Measurements from ENCODE around the gene TBC1D9B.
"Not testable (repeated sequence)": the region's sequence is repeated elsewhere in the genome, so short reads cannot be mapped to it uniquely, and the experiment has no call there.

Gene TBC1D9B

DNA sequence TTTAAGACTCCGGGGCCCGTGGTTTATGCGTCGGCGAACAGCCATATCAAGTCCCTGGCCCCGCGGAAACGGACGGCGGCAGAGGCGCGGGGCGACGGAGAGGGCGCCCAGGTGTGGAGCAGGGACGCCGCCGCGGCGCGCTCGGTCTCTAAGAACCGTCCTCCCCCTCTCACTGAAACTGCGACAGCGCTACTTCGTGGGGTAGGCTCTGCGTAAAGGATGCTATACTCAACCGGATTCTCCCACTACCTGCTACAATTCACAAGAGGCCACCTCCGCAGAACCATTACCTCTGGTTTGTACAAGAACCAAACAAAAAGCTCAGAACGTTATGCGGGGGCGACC is 49.5 kb downstream of the TBC1D9B start:
- Mint-ChIP-seq H3K4me1 (peaks cover 24% of the 10 kb centered on the region), H3K4me3 (peak overlapping the region; percentile 95 to 98), H3K27me3 (no peaks in the 10 kb centered on the region), H3K9me3 (no peaks in the 10 kb centered on the region), H3K27ac (peak overlapping the region; percentile 95)
- ATAC-seq: peak; percentile 81
- no peak for DNase-seq

DNA sequence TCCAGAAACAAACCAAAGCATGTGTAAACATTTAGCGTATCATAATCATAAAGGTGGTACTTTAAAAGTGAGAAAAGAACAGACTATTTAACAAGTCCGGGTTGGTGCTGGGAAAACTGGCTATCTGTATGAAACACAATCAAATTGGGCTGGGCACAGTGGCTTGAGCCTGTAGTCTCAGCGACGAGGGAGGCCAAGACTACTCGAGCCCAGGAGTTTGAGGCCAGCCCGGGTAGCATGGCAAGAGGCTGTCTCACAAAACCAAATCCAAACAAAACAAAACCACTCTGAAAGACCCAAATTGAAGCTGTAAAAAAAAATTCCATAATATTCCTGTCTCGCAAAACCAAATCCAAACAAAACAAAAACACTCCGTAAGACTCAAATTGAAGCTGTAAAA is 53.3 kb downstream of the TBC1D9B start:
- H3K4me1 Mint-ChIP-seq: peaks cover 11% of the 10 kb centered on the region
- no peaks in the 10 kb centered on the region for H3K9me3 Mint-ChIP-seq
- H3K27ac Mint-ChIP-seq: no peak overlapping the region
- ATAC-seq (no peak), DNase-seq (no peak)
- H3K27me3 Mint-ChIP-seq: no peaks in the 10 kb centered on the region
- H3K4me3 Mint-ChIP-seq: no peak overlapping the region

DNA sequence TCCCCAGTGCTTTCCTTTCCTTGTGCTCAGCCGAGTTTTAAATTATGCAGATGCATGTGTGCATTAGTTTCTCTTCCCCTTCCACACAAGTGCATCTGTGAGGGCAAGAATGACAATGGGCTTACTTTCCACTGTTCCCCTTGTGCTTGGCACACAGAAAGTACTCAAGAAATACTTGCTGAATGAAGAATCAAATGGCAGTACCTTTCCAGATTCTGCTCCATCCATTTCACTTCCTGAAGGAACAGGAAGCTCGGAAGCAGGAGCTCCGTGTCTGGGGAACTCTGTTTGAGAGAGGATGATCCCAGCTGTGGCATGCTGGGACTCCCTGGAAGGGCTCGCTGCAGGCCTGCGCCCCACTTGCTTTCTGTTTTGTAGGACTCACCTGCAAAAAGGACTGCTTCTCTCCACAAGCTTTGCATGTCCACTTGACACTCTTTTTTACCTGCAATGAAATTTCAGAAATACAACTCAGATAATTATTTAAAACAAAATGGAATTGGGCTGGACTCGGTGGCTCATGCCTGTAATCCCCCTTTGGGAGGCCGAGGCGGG is 54.6 kb downstream of the TBC1D9B start:
- Mint-ChIP-seq H3K9me3 (no peaks in the 10 kb centered on the region), H3K4me3 (no peak overlapping the region), H3K27ac (peak overlapping the region in 1 of 2 donors; percentile 12), H3K4me1 (peaks cover 11% of the 10 kb centered on the region), H3K27me3 (no peaks in the 10 kb centered on the region)
- DNase-seq: no peak
- ATAC-seq: no peak

DNA sequence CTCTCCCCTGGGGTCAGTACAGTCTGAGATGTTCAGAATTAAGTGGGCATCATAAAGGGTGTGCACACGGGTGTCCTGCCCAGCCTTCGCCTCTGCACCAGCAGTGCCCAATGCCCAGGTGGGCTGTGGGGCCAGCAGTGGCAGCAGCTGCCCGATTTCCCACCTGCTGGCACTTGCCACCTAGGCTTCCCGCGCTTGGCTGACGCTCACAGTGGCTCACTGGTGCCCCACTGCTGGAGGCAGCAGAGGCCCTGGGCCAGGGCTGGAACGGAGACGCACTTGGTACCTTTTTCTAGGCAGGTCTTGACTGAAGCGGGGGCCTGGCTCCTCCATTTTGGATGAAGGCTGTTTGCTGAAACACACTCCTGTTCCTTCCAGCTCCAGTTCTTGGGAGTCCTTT is 66.1 kb downstream of the TBC1D9B start:
- ATAC-seq: no peak
- H3K27ac Mint-ChIP-seq: no peak overlapping the region
- peaks cover 11% of the 10 kb centered on the region for H3K4me1 Mint-ChIP-seq
- peaks cover 5 to 7% of the 10 kb centered on the region in 2 donors for H3K9me3 Mint-ChIP-seq
- H3K4me3 Mint-ChIP-seq: no peak overlapping the region
- DNase-seq: no peak
- H3K27me3 Mint-ChIP-seq: no peaks in the 10 kb centered on the region

DNA sequence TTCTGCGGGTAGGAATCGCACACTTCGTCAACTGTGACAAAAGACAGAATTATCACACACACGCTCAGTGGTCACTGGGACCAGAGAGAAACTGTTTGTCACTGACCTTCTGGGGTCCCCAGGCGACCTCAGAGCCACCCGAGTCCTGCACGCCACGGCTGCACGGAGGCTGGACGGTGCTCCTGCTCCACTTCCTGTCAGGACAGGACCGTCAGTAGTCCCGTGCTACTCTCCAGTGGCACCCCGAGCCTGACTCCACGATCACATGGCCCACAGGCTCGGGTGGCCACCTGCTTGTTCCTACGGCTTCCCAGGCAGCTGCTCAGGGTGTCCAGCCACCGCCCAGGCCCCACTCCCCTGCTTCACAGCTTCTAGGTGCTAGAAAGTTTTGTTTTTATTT is 66.9 kb downstream of the TBC1D9B start:
- Mint-ChIP-seq H3K27ac (peak overlapping the region in 1 of 2 donors; percentile 78), H3K4me1 (peaks cover 20% of the 10 kb centered on the region), H3K27me3 (no peaks in the 10 kb centered on the region), H3K9me3 (peaks cover 5 to 7% of the 10 kb centered on the region in 2 donors), H3K4me3 (no peak overlapping the region)
- no peak for ATAC-seq
- DNase-seq: no peak

DNA sequence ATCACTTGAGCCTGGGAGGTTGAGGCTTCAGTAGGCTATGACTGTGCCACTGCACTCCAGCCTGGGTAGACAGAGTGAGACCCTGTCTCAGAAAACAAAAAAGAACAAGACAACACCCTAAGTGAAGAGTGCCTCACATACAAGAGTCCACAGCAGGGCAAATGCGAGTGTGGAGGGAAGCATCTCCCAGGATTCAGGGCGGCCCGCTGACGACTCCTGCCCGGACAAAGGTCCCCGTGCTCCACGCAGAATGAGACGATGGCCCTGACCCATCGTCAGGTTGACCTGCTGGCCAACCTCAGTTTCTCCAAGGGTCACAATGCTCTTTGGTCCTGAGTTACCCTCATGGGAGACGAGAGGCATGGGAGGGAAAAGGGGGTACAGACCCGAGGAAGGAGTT is 67.4 kb downstream of the TBC1D9B start:
- peaks cover 5 to 7% of the 10 kb centered on the region in 2 donors for H3K9me3 Mint-ChIP-seq
- H3K4me1 Mint-ChIP-seq: peaks cover 21% of the 10 kb centered on the region
- DNase-seq (no peak), ATAC-seq (no peak)
- H3K27me3 Mint-ChIP-seq: no peaks in the 10 kb centered on the region
- H3K27ac Mint-ChIP-seq: peak overlapping the region; percentile 77 to 80
- H3K4me3 Mint-ChIP-seq: peak overlapping the region in 1 of 2 donors; percentile 31

DNA sequence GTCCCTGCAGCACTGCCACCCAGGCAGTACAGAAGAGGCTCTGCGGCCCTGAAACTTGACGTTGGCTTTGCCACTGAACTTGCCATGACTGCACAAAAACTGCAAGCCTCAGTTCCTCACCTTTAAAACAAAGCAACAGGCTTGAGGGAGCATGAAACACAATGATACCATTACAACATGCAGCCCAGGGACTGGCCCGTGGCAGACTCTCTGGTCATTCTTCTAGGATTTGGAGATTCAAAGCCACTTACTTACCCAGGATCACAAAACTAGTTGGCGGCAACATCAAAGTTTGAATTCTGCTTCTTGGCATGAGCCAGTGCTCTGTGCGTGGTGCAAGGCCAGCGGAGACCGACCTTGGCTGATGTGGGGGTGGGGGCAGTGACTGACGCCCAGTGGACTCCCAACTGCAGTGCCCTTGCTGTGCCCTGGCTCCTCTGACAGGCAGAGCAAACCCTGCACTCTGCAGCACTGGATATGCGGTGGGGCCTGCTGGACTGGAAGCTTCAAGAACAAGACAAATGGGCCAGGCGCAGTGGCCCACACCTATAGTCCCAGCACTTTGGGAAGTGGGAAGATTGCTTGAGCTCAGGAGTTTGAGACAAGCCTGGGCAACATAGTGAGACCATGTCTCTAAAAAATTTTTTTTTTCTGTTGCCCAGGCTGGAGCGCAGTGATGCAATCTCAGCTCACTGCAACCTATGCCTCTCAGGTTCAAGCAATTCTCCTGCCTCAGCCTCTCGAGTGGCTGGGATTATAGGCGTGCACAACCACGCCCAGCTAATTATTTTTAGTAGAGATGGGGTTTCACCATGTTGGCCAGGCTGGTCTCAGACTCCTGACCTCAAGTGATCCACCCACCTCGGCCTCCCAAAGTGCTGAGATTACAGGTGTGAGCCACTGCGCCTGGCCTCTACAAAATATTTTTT is 68.1 kb downstream of the TBC1D9B start:
- peak overlapping the region in 1 of 2 donors; percentile 71 for H3K27ac Mint-ChIP-seq

DNA sequence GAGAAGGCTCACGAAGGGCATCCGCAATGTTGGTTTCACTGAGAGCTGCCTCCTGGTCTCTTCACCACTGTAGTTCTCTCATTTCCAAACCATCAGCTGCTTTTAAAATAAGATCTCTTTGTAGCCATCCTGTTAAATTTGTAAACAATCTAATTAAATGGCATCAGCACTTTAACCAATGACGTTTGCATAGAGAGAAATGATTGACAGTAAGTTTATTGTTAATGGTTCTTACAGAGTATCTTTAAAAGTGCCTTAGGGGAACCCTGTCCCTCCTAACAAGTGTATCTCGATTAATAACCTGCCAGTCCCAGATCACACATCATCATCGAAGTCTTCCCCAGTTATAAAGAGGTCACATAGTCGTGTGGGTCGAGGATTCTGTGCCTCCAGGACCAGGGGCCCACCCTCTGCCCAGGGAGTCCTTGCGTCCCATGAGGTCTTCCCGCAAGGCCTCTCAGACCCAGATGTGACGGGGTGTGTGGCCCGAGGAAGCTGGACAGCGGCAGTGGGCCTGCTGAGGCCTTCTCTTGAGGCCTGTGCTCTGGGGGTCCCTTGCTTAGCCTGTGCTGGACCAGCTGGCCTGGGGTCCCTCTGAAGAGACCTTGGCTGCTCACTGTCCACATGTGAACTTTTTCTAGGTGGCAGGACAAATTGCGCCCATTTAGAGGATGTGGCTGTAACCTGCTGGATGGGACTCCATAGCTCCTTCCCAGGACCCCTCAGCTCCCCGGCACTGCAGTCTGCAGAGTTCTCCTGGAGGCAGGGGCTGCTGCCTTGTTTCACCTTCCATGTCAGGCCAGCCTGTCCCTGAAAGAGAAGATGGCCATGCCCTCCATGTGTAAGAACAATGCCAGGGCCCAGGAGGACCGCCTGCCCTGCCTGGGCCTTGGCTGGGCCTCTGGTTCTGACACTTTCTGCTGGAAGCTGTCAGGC is 70.4 kb downstream of the TBC1D9B start:
- DNase-seq: no peak
- H3K27me3 Mint-ChIP-seq: no peaks in the 10 kb centered on the region
- peaks cover 27% of the 10 kb centered on the region for H3K4me1 Mint-ChIP-seq
- no peaks in the 10 kb centered on the region for H3K9me3 Mint-ChIP-seq
- peak overlapping the region; percentile 91 to 96 for H3K27ac Mint-ChIP-seq
- H3K4me3 Mint-ChIP-seq: peak overlapping the region; percentile 67 to 70
- ATAC-seq: no peak

More for the DNA sequence above, 68.1 kb downstream of the TBC1D9B start:
- Mint-ChIP-seq H3K27me3 (no peaks in the 10 kb centered on the region), H3K4me1 (peaks cover 21% of the 10 kb centered on the region), H3K4me3 (no peak overlapping the region), H3K9me3 (peaks cover 0 to under 1% of the 10 kb centered on the region in 2 donors)
- ATAC-seq (no peak), DNase-seq (no peak)

DNA sequence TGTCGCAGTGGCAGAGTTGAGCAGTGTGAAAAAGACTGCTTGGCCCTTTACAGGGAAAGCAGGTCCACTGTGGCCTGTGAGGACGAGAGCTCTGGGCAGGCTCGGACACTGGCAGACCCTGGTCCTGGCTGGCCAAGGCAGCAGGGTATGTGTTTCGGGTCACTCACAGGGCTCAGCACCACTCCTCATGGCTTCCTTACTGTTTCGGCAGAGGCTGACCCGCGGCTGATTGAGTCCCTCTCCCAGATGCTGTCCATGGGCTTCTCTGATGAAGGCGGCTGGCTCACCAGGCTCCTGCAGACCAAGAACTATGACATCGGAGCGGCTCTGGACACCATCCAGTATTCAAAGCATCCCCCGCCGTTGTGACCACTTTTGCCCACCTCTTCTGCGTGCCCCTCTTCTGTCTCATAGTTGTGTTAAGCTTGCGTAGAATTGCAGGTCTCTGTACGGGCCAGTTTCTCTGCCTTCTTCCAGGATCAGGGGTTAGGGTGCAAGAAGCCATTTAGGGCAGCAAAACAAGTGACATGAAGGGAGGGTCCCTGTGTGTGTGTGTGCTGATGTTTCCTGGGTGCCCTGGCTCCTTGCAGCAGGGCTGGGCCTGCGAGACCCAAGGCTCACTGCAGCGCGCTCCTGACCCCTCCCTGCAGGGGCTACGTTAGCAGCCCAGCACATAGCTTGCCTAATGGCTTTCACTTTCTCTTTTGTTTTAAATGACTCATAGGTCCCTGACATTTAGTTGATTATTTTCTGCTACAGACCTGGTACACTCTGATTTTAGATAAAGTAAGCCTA is 71.3 kb downstream of the TBC1D9B start:
- DNase-seq: peak; percentile 44 to 69
- Mint-ChIP-seq H3K9me3 (no peaks in the 10 kb centered on the region), H3K4me3 (peak overlapping the region; percentile 67 to 70), H3K27me3 (no peaks in the 10 kb centered on the region), H3K4me1 (peaks cover 33% of the 10 kb centered on the region), H3K27ac (peak overlapping the region; percentile 91 to 96)
- peak; percentile 97 for ATAC-seq

DNA sequence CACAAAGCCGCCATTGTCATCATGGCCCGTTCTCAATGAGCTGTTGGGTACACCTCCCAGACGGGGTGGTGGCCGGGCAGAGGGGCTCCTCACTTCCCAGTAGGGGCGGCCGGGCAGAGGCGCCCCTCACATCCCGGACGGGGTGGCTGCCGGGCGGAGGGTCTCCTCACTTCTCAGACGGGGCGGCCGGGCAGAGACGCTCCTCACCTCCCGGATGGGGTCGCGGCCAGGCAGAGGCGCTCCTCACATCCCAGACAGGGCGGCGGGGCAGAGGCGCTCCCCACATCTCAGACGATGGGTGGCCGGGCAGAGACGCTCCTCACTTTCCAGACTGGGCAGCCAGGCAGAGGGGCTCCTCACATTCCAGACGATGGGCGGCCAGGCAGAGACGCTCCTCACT is 72.8 kb downstream of the TBC1D9B start:
- H3K9me3 Mint-ChIP-seq, H3K27me3 Mint-ChIP-seq, ATAC-seq, H3K27ac Mint-ChIP-seq, DNase-seq, H3K4me3 Mint-ChIP-seq: not testable (repeated sequence)
- peaks cover 33% of the 10 kb centered on the region for H3K4me1 Mint-ChIP-seq

DNA sequence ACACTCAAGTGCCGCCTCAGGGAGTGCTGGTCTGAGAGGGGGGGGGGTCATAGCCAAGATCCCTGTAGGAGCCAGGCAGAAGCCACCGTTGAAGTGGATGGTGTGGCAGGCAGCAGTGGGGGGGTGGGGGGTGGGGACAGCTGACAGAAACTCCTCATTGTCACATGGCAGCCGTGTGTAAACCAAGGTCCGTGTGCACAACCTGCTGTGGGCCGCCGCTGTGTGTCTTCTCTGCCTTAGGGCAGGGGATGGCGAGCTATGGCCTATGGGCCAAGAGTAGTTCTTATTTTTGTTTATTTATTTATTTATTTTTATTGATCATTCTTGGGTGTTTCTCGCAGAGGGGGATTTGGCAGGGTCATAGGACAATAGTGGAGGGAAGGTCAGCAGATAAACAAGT is 73.6 kb downstream of the TBC1D9B start:
- H3K27me3 Mint-ChIP-seq: no peaks in the 10 kb centered on the region
- peak overlapping the region in 1 of 2 donors; percentile 42 for H3K27ac Mint-ChIP-seq
- H3K4me3 Mint-ChIP-seq: peak overlapping the region in 1 of 2 donors; percentile 37

DNA sequence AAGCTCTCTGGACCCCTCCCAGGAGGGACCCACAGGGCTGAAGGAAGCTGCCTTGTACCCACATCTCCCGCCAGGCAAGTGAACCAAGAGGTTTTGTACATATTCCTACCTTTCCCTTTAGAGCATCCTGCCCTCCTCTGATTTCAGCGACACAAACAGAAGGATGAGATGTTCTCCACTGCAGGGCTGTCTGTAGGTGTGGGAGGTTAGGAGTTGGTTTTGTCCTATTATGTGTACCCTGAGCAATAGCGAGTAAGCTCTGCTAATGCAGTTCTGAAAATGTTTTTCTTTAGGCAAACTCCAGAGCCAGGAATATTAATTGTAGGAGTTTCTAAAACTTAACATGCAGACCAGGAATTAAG is 74.0 kb downstream of the TBC1D9B start:
- Mint-ChIP-seq H3K4me3 (peak overlapping the region in 1 of 2 donors; percentile 37), H3K27me3 (no peaks in the 10 kb centered on the region), H3K9me3 (no peaks in the 10 kb centered on the region), H3K4me1 (peaks cover 37% of the 10 kb centered on the region), H3K27ac (peak overlapping the region in 1 of 2 donors; percentile 42)
- ATAC-seq: no peak
- DNase-seq: no peak

More for the DNA sequence above, 73.6 kb downstream of the TBC1D9B start:
- DNase-seq (no peak), ATAC-seq (no peak)
- H3K4me1 Mint-ChIP-seq: peaks cover 35% of the 10 kb centered on the region
- no peaks in the 10 kb centered on the region for H3K9me3 Mint-ChIP-seq

DNA sequence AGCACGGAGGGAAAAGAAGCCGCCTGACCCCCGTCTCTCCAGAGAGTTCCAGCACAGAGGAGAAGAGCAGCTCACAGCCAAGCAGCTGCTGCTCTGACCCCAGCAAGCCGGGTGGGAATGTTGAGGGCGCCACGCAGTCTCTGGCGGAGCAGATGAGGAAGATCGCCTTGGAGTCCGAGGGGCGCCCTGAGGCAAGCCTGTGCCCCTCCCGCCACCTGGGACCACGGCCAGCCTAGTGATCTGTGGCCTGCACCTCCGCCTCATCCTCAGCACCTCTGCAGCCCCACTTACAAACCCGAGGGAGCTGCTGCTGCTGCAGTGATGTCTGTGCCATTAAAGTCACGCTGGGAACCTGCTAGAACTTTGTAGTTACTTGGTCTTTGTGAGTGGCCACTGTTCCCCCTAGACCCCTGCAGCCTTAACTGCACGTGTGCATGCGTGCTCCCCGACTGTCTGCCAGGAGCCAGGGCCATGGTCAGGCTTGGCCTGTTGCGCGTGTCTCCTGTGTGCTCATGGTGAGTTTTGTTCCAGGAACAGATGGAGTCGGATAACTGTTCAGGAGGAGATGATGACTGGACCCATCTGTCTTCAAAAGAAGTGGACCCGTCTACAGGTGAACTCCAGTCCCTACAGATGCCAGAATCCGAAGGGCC is 74.5 kb downstream of the TBC1D9B start:
- Mint-ChIP-seq H3K27ac (peak overlapping the region in 1 of 2 donors; percentile 85), H3K9me3 (no peaks in the 10 kb centered on the region), H3K4me1 (peaks cover 37% of the 10 kb centered on the region), H3K27me3 (no peaks in the 10 kb centered on the region), H3K4me3 (peak overlapping the region in 1 of 2 donors; percentile 33)
- no peak for ATAC-seq
- DNase-seq: no peak

DNA sequence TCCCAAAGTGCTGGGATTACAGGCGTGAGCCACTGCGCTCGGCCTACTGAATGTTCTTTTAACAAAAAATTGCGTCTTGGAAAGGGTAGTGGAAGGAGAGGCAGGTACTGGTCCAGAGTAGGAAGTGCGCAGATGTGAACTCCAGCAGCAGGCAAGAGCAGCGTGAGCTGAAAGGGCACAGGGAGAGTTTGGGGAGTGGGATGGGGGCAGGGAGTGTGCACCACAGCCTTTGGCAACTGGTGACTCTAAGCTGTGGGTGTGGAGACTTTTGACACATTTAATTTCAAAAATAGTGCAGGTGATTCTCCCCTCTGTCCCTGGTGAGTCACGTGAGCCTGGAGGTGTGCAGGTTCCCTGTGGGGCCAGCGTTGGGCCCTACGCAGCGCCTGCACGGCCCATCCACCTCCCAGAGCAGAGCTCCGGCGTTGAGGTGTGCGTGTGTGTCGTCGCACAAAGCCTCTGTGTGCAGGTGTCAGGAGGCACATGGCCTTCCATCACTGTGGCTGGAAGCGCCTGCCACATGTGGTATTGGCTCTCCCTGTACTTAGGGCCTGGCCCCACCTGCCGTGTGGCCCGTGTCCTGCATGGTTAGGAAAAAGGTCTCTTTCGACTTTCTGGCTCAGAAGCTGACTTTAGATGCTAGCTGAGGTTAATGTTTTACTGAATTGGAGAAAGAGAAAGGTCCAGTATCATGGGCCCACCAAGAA is 75.5 kb downstream of the TBC1D9B start:
- H3K27ac Mint-ChIP-seq: peak overlapping the region in 1 of 2 donors; percentile 93
- no peaks in the 10 kb centered on the region for H3K9me3 Mint-ChIP-seq
- H3K4me1 Mint-ChIP-seq: peaks cover 41% of the 10 kb centered on the region
- H3K4me3 Mint-ChIP-seq: no peak overlapping the region
- H3K27me3 Mint-ChIP-seq: no peaks in the 10 kb centered on the region
- ATAC-seq: no peak
- no peak for DNase-seq

Measured in stimulated activated naive CD8-positive, alpha-beta T cell treated with anti-CD3 and anti-CD28 coated beads, Interleukin-15, amount 100 ng/mL, for 72 hours (primary cell).